K562 (cell line): Measurements from ENCODE around the gene P2RY6.

Experiments
- FOXA1 ChIP-seq: fragments of 450-650 bp; IDR thresholded peaks from 2 replicates; pipeline ENCODE4 v1.6.1; 2016; ENCODE audit warnings: mild to moderate bottlenecking, borderline replicate concordance
- FOXP1 ChIP-seq: sonication (generic); formaldehyde crosslinking; IDR thresholded peaks from 2 replicates; pipeline ENCODE4 v1.8.0; 2022; ENCODE audit warnings: mild to moderate bottlenecking, missing genetic modification reagents
- JUNB ChIP-seq: fragments of 450-650 bp; formaldehyde crosslinking; conservative IDR thresholded peaks from 2 replicates; pipeline ENCODE4 v1.4.0; 2020; ENCODE audit warnings: mild to moderate bottlenecking
- MXI1 ChIP-seq: IDR thresholded peaks from 2 replicates; pipeline ENCODE4 v1.6.1; 2011; ENCODE audit warnings: low read depth, mild to moderate bottlenecking, improper control_type of control experiment, low read length
- PHF8 ChIP-seq: fragments of 200-600 bp; sonication (generic); IDR thresholded peaks from 2 replicates; pipeline ENCODE4 v1.6.1; 2012; ENCODE audit warnings: mixed run types, mild to moderate bottlenecking, inconsistent platforms, low read length, moderate library complexity, borderline replicate concordance
- PPARD ChIP-seq: fragments of 250-450 bp; sonication (Bioruptor Pico); IDR thresholded peaks from 2 replicates; pipeline ENCODE4 v1.8.0; 2022; ENCODE audit warnings: inconsistent platforms, mild to moderate bottlenecking, moderate library complexity
- STAT6 ChIP-seq: sonication (generic); formaldehyde crosslinking; IDR thresholded peaks from 2 replicates; pipeline ENCODE4 v1.8.1; 2023; ENCODE audit warnings: mild to moderate bottlenecking, missing genetic modification reagents
- TAF1 ChIP-seq: IDR thresholded peaks from 2 replicates; pipeline ENCODE4 v1.6.1; 2011; ENCODE audit warnings: mild to moderate bottlenecking, low read length, moderate library complexity; ENCODE audit not compliant: insufficient read depth, control insufficient read depth, severe bottlenecking; ENCODE audit errors: extremely low read depth
- ZFX ChIP-seq: sonication (generic); formaldehyde crosslinking; IDR thresholded peaks from 2 replicates; pipeline ENCODE4 v1.8.0; 2022; ENCODE audit warnings: mild to moderate bottlenecking, missing genetic modification reagents, moderate library complexity
- ZNF124 ChIP-seq: sonication (generic); formaldehyde crosslinking; IDR thresholded peaks from 2 replicates; pipeline ENCODE4 v1.8.1; 2022; ENCODE audit warnings: missing genetic modification reagents
- ZNF23 ChIP-seq: fragments of 250-450 bp; sonication (Bioruptor Pico); IDR thresholded peaks from 2 replicates; pipeline ENCODE4 v1.4.0; 2020; ENCODE audit warnings: mild to moderate bottlenecking
- ZNF57 ChIP-seq: fragments of 450-650 bp; formaldehyde crosslinking; IDR thresholded peaks from 2 replicates; pipeline ENCODE4 v1.4.0; 2020; ENCODE audit warnings: mild to moderate bottlenecking, moderate library complexity
- TF ChIP-seq, protein P1 (sequence below): fragments of 450-650 bp; formaldehyde crosslinking; IDR thresholded peaks from 2 replicates; pipeline ENCODE4 v1.4.0; 2020; ENCODE audit warnings: mild to moderate bottlenecking, mixed read lengths
- TF ChIP-seq, protein P2 (sequence below), 3 experiments: IDR thresholded peaks in 2 of 3; conservative IDR thresholded peaks in 1 of 3; 2 replicates each; pipeline ENCODE4 v1.5.1; 2011 to 2012; ENCODE audit warnings: low read length in 3 of 3, mild to moderate bottlenecking in 3 of 3, control low read depth in 2 of 3, improper control_type of control experiment in 1 of 3, inconsistent platforms in 1 of 3, low read depth in 1 of 3, mixed read lengths in 1 of 3, moderate library complexity in 1 of 3; ENCODE audit not compliant: insufficient read depth in 2 of 3

- no peak for TF ChIP-seq MXI1
- TF ChIP-seq, protein P1, sequence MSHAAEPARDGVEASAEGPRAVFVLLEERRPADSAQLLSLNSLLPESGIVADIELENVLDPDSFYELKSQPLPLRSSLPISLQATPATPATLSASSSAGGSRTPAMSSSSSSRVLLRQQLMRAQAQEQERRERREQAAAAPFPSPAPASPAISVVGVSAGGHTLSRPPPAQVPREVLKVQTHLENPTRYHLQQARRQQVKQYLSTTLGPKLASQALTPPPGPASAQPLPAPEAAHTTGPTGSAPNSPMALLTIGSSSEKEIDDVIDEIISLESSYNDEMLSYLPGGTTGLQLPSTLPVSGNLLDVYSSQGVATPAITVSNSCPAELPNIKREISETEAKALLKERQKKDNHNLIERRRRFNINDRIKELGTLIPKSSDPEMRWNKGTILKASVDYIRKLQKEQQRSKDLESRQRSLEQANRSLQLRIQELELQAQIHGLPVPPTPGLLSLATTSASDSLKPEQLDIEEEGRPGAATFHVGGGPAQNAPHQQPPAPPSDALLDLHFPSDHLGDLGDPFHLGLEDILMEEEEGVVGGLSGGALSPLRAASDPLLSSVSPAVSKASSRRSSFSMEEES (CRISPR knock-in tag), result no peak
- TF ChIP-seq, protein P2, sequence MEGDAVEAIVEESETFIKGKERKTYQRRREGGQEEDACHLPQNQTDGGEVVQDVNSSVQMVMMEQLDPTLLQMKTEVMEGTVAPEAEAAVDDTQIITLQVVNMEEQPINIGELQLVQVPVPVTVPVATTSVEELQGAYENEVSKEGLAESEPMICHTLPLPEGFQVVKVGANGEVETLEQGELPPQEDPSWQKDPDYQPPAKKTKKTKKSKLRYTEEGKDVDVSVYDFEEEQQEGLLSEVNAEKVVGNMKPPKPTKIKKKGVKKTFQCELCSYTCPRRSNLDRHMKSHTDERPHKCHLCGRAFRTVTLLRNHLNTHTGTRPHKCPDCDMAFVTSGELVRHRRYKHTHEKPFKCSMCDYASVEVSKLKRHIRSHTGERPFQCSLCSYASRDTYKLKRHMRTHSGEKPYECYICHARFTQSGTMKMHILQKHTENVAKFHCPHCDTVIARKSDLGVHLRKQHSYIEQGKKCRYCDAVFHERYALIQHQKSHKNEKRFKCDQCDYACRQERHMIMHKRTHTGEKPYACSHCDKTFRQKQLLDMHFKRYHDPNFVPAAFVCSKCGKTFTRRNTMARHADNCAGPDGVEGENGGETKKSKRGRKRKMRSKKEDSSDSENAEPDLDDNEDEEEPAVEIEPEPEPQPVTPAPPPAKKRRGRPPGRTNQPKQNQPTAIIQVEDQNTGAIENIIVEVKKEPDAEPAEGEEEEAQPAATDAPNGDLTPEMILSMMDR (IDR thresholded peaks at IDR 0.05 in 2 of 3, conservative IDR thresholded peaks at IDR 0.05 in 1 of 3; ENCODE audit: insufficient read depth in 2 of 3, low read depth in 1 of 3, low read length in 3 of 3), result no peak
- TF ChIP-seq ZNF124 (CRISPR knock-in tag), result no peak
- TF ChIP-seq ZNF57 (CRISPR knock-in tag), result no peak
- no peak for TF ChIP-seq TAF1
- TF ChIP-seq PHF8, result no peak
- TF ChIP-seq ZNF23 (CRISPR knock-in tag), result no peak
- TF ChIP-seq JUNB, result no peak
- TF ChIP-seq ZFX (CRISPR knock-in tag), result no peak
- TF ChIP-seq FOXA1, result no peak
- TF ChIP-seq STAT6 (CRISPR knock-in tag), result no peak
- TF ChIP-seq PPARD, result no peak
- TF ChIP-seq FOXP1 (CRISPR knock-in tag), result no peak
These were observed 1.2 kb upstream of the P2RY6 start for GRCh38 chr11:73270855-73271477.
